ENCODE measurements around the gene SPINK1. TPM values are rescaled to one million over a fixed set of nuclear protein-coding genes. Genes with fewer than 3 reads are reported as not detected.

Gene SPINK1
- total and polyA plus RNA-seq, 2 of the 13 experiments (the other 11 are each of a cell fraction or from before 2014, with no cell fraction given) = 14.7 to 17.1 TPM

DNA sequence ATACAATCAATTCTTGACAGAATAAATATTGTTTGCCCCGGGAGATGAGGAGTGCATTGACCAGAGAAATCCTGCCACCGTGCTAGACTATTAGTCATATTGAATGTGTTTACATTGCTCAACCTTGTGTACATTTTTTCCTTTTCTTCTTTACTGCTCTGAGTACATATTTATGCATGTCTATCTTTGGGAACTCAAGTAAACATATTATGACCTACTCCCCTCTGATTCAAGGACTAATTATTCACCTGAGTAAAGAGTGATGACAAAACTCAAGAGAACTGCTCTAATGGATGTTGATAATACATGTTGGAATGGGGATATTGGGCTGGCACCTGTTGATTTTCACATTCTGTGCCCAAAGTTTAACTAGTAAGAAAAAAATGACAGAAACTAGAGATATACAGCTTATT, 3.9 kb upstream of the SPINK1 start (continued):
- TF ChIP-seq, protein P1, sequence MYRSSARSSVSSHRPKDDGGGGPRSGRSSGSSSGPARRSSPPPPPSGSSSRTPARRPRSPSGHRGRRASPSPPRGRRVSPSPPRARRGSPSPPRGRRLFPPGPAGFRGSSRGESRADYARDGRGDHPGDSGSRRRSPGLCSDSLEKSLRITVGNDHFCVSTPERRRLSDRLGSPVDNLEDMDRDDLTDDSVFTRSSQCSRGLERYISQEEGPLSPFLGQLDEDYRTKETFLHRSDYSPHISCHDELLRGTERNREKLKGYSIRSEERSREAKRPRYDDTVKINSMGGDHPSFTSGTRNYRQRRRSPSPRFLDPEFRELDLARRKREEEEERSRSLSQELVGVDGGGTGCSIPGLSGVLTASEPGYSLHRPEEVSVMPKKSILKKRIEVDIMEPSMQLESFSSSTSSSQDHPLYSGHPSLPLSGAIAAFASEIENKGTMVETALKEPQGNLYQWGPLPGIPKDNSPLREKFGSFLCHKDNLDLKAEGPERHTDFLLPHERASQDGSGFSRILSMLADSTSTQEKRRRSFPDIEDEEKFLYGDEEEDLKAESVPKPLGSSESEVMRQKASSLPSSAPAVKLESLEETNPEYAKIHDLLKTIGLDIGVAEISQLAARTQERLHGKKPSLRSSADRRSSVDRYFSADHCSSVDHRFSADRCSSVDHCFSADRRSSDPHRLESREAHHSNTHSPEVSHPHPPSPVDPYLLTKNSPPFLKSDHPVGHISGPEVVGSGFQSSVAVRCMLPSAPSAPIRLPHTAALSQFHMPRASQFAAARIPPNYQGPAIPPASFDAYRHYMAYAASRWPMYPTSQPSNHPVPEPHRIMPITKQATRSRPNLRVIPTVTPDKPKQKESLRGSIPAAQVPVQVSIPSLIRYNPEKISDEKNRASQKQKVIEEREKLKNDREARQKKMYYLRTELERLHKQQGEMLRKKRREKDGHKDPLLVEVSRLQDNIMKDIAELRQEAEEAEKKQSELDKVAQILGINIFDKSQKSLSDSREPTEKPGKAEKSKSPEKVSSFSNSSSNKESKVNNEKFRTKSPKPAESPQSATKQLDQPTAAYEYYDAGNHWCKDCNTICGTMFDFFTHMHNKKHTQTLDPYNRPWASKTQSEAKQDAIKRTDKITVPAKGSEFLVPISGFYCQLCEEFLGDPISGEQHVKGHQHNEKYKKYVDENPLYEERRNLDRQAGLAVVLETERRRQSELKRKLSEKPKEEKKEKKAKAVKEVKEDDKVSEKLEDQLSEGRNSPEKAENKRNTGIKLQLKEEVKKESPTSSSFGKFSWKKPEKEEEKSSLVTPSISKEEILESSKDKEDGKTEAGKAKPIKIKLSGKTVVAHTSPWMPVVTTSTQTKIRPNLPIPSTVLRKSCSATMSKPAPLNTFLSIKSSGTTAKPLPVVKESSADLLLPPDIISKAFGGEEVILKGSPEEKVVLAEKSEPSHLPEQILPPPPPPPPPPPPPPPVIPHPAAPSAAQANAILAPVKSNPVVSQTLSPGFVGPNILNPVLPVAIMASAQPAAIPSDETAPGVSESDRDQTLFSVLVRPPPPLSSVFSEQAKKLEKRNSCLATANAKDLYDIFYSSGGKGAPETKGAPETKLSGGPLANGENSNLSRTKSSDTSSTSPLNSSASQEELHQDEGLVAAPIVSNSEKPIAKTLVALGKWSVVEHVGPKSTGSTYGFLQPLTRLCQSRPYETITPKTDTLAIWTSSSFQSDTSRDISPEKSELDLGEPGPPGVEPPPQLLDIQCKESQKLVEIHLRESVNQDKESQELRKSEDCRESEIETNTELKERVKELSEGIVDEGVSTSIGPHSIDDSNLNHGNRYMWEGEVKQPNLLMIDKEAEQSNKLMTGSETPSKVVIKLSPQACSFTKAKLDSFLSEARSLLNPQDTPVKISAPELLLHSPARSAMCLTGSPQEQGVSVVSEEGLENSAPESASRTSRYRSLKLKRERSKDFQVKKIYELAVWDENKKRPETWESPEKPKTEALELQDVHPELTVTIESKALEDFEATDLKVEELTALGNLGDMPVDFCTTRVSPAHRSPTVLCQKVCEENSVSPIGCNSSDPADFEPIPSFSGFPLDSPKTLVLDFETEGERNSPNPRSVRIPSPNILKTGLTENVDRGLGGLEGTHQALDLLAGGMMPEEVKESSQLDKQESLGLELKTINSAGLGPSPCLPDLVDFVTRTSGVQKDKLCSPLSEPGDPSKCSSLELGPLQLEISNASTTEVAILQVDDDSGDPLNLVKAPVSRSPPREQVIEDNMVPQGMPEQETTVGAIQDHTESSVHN (CRISPR knock-in tag; IDR thresholded peaks at IDR 0.05) = no peak
- TF ChIP-seq, protein P2, sequence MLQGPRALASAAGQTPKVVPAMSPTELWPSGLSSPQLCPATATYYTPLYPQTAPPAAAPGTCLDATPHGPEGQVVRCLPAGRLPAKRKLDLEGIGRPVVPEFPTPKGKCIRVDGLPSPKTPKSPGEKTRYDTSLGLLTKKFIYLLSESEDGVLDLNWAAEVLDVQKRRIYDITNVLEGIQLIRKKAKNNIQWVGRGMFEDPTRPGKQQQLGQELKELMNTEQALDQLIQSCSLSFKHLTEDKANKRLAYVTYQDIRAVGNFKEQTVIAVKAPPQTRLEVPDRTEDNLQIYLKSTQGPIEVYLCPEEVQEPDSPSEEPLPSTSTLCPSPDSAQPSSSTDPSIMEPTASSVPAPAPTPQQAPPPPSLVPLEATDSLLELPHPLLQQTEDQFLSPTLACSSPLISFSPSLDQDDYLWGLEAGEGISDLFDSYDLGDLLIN (CRISPR knock-in tag; IDR thresholded peaks at IDR 0.05; ENCODE audit: borderline replicate concordance) = no peak
- TF ChIP-seq, protein P3, sequence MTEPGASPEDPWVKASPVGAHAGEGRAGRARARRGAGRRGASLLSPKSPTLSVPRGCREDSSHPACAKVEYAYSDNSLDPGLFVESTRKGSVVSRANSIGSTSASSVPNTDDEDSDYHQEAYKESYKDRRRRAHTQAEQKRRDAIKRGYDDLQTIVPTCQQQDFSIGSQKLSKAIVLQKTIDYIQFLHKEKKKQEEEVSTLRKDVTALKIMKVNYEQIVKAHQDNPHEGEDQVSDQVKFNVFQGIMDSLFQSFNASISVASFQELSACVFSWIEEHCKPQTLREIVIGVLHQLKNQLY (CRISPR knock-in tag; IDR thresholded peaks at IDR 0.05) = peak; percentile 91
- TF ChIP-seq, protein P4, sequence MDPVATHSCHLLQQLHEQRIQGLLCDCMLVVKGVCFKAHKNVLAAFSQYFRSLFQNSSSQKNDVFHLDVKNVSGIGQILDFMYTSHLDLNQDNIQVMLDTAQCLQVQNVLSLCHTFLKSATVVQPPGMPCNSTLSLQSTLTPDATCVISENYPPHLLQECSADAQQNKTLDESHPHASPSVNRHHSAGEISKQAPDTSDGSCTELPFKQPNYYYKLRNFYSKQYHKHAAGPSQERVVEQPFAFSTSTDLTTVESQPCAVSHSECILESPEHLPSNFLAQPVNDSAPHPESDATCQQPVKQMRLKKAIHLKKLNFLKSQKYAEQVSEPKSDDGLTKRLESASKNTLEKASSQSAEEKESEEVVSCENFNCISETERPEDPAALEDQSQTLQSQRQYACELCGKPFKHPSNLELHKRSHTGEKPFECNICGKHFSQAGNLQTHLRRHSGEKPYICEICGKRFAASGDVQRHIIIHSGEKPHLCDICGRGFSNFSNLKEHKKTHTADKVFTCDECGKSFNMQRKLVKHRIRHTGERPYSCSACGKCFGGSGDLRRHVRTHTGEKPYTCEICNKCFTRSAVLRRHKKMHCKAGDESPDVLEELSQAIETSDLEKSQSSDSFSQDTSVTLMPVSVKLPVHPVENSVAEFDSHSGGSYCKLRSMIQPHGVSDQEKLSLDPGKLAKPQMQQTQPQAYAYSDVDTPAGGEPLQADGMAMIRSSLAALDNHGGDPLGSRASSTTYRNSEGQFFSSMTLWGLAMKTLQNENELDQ (CRISPR knock-in tag; IDR thresholded peaks at IDR 0.05; ENCODE audit: borderline replicate concordance) = no peak
- TF ChIP-seq ZNF468 (CRISPR knock-in tag; IDR thresholded peaks at IDR 0.05) (no peak), ZNF335 (CRISPR knock-in tag; IDR thresholded peaks at IDR 0.05) (peak; percentile 44; the same call in 1 of the 2 replicates), ZNF34 (CRISPR knock-in tag; IDR thresholded peaks at IDR 0.05; ENCODE audit: borderline replicate concordance) (no peak), MIER3 (CRISPR knock-in tag; IDR thresholded peaks at IDR 0.05; ENCODE audit: borderline replicate concordance) (peak; percentile 99), HOXD1 (CRISPR knock-in tag; IDR thresholded peaks at IDR 0.05) (peak; percentile 98), GABPA (IDR thresholded peaks at IDR 0.05; ENCODE audit: low read depth, low read length) (no peak), GABPA (CRISPR knock-in tag; IDR thresholded peaks at IDR 0.05; ENCODE audit: low read depth) (peak; percentile 56), ATF1 (CRISPR knock-in tag; IDR thresholded peaks at IDR 0.05) (peak; percentile 85), ZNF556 (CRISPR knock-in tag; IDR thresholded peaks at IDR 0.05; ENCODE audit: borderline replicate concordance) (no peak), POLR2AphosphoS5 (IDR thresholded peaks at IDR 0.05; ENCODE audit: low read depth, low read length) (no peak)
- TF ChIP-seq, protein P5, sequence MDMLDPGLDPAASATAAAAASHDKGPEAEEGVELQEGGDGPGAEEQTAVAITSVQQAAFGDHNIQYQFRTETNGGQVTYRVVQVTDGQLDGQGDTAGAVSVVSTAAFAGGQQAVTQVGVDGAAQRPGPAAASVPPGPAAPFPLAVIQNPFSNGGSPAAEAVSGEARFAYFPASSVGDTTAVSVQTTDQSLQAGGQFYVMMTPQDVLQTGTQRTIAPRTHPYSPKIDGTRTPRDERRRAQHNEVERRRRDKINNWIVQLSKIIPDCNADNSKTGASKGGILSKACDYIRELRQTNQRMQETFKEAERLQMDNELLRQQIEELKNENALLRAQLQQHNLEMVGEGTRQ (IDR thresholded peaks at IDR 0.05; ENCODE audit: low read depth, low read length) = no peak
- TF ChIP-seq, protein P5 (CRISPR knock-in tag; IDR thresholded peaks at IDR 0.05; ENCODE audit: borderline replicate concordance) = 0 out of 2 replicates have a peak, but pooled peaks have one; percentile 35

Data from HepG2 (cell line).